ENCODE measurements around the gene PON1. TPM values are rescaled to one million over a fixed set of nuclear protein-coding genes. Genes with fewer than 3 reads are reported as not detected.

Gene PON1
- not detected for polyA plus RNA-seq (2012; ENCODE audit: insufficient read depth, insufficient read length, low read depth)

DNA sequence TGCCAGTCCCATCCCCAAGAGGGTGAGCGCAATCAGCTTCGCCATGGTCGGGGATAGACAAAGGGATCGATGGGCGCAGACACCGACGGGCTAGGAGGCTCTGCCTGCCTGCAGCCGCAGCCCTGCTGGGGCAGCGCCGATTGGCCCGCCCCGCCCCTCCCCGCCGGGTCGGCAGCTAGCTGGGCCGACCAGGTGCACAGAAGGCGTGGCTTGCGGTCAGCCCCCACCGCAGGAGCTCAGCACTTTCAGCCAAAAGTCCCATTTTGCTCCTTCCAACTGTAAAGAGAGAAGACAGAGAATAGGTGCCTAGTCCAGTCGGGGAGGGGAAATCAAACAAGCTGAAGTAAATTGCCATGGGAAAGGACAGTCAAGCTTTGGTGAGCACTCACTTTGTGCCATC is at the start of gene PON1:
Gene PON1, minus strand, starts transcription at position 102 of the 400 bp plus-strand sequence. Its CDS starts 57 bp downstream, at position 45.
- no peaks in the 10 kb centered on the region for H3K4me1 ChIP-seq
- TF ChIP-seq CTCF (IDR thresholded peaks at IDR 0.05; ENCODE audit: low read depth, low read length): no peak
- no peak within 1 kb of the TSS for H3K4me3 ChIP-seq (ENCODE audit: low read depth, low read length)
- no peak for DNase-seq
- no peaks in the 10 kb centered on the region for H3K36me3 ChIP-seq
- no peaks in the 10 kb centered on the region for H3K27me3 ChIP-seq
- no peaks in the 10 kb centered on the region for H3K9me3 ChIP-seq

DNA sequence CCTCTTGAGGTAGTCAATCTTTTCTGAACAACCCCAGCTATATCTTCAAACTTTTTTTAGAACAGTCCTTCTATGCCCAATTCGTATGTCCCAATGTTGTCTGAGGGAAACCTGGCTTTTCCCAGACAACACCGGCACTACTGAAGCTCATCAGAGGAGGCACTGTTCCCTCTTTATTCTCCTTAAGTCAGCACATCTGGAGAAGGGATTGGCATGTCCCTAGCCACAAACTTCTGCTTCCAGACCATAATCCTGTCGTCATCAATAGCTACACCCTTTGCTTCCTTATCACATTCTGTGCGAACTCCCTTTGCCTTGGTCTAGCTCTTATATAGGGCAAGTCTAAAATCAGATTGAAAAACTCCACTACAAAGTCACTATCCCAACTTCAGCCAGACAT is 49.0 kb upstream of the PON1 start:
- H3K36me3 ChIP-seq: no peaks in the 10 kb centered on the region
- H3K27me3 ChIP-seq: peaks cover 4% of the 10 kb centered on the region; the same call in 1 of the 2 replicates
- TF ChIP-seq CTCF (IDR thresholded peaks at IDR 0.05; ENCODE audit: low read depth, low read length): no peak
- H3K9me3 ChIP-seq: no peaks in the 10 kb centered on the region
- no peaks in the 10 kb centered on the region for H3K4me1 ChIP-seq
- DNase-seq: no peak
- no peak overlapping the region for H3K4me3 ChIP-seq (ENCODE audit: low read depth, low read length)

DNA sequence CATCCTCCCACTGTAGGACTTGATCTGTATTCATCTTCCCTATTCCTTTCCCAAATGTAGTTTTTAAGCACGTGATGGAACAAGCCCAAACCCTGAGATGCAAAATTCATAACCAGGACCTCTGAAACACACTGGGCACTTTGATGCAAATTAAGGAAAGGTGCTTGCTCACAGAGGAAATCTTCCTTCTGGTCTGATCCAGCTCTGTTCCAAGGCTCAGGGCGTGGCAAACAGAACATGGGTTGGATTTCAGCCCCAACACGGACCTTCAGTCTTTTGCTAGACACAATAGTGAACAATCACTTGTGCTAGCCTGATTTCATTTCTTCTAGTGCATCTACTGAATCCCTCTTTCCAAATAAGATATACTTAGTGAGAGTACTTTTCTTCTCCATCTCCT is 43.9 kb upstream of the PON1 start:
- Histone ChIP-seq H3K9me3 (no peaks in the 10 kb centered on the region), H3K27me3 (no peaks in the 10 kb centered on the region), H3K4me1 (no peaks in the 10 kb centered on the region), H3K36me3 (no peaks in the 10 kb centered on the region), H3K4me3 (ENCODE audit: low read depth, low read length) (no peak overlapping the region)
- no peak for TF ChIP-seq CTCF (IDR thresholded peaks at IDR 0.05; ENCODE audit: low read depth, low read length)
- no peak for DNase-seq

GRCh38 chr7:95367606-95368005 is 43.3 kb upstream of the PON1 start:
- Histone ChIP-seq H3K27me3 (no peaks in the 10 kb centered on the region), H3K9me3 (no peaks in the 10 kb centered on the region), H3K4me1 (no peaks in the 10 kb centered on the region), H3K4me3 (ENCODE audit: low read depth, low read length) (no peak overlapping the region), H3K36me3 (no peaks in the 10 kb centered on the region)
- TF ChIP-seq CTCF (IDR thresholded peaks at IDR 0.05; ENCODE audit: low read depth, low read length): no peak
- DNase-seq: no peak

GRCh38 chr7:95365151-95365550 is 40.8 kb upstream of the PON1 start:
- TF ChIP-seq CTCF (IDR thresholded peaks at IDR 0.05; ENCODE audit: low read depth, low read length): no peak
- Histone ChIP-seq H3K27me3 (no peaks in the 10 kb centered on the region; the same call in 1 of the 2 replicates), H3K9me3 (no peaks in the 10 kb centered on the region), H3K4me3 (ENCODE audit: low read depth, low read length) (no peak overlapping the region), H3K4me1 (no peaks in the 10 kb centered on the region), H3K36me3 (no peaks in the 10 kb centered on the region)
- DNase-seq: no peak

DNA sequence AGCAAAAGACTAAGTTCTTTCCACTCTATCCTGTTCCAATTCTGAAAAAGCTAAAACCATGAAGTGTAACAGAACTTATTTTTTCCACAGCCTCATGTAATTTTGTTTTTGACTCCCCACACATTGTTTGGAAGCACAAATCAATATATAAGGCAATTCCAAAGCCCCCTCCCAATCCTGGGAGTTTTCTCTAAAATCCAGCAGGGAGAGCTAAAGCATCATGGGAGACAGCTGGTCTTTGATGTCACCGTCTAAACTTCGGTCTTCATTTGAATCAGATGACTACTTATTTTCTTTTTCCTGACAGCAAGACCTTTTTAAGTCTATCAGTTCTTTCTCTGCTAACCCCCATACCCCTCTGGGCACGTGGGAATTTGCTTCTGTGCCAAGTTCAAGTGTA is 33.3 kb upstream of the PON1 start:
- Histone ChIP-seq H3K4me1 (no peaks in the 10 kb centered on the region), H3K4me3 (ENCODE audit: low read depth, low read length) (no peak overlapping the region), H3K27me3 (no peaks in the 10 kb centered on the region; the same call in 1 of the 2 replicates), H3K36me3 (no peaks in the 10 kb centered on the region), H3K9me3 (no peaks in the 10 kb centered on the region)
- DNase-seq: no peak
- no peak for TF ChIP-seq CTCF (IDR thresholded peaks at IDR 0.05; ENCODE audit: low read depth, low read length)
